ENCODE data around the gene CALHM5. TPM values are rescaled to one million over a fixed set of nuclear protein-coding genes. Genes with fewer than 3 reads are reported as not detected.

Gene CALHM5
- total and polyA plus RNA-seq, 9 donors = 0.20 to 3.2 (median 0.70) TPM

- H3K36me3 ChIP-seq = no peaks in the 10 kb centered on the region
- no peak overlapping the region for H3K4me3 ChIP-seq
- no peak overlapping the region for H3K27ac ChIP-seq
- 72 to 82% (median 76%) methylated on average over 3 of the region's 3 CpGs for WGBS, 3 donors
- TF ChIP-seq EP300 (IDR thresholded peaks at IDR 0.05) = no peak
- intact Hi-C loops (cut with DNase I) = no loop called here
- DNase-seq = no peak
- no peaks in the 10 kb centered on the region for H3K9me3 ChIP-seq
- no peaks in the 10 kb centered on the region for H3K27me3 ChIP-seq
- no peaks in the 10 kb centered on the region for H3K4me1 ChIP-seq (ENCODE audit: insufficient read depth)
These were observed 38.7 kb upstream of the CALHM5 start for GRCh38 chr6:116472706-116473105.

GRCh38 chr6:116475141-116475540 is 36.3 kb upstream of the CALHM5 start:
- WGBS, 3 donors = 61 to 69% (median 63%) methylated on average over 1 of the region's 1 CpG
- no peaks in the 10 kb centered on the region for H3K9me3 ChIP-seq
- DNase-seq = no peak
- TF ChIP-seq POLR2A (IDR thresholded peaks at IDR 0.05) (no peak), EP300 (IDR thresholded peaks at IDR 0.05) (no peak), CTCF (IDR thresholded peaks at IDR 0.05) (no peak)
- no peaks in the 10 kb centered on the region for H3K27me3 ChIP-seq
- no peak overlapping the region for H3K4me3 ChIP-seq
- H3K27ac ChIP-seq = no peak overlapping the region
- H3K36me3 ChIP-seq = no peaks in the 10 kb centered on the region
- intact Hi-C loops (cut with DNase I) = no loop called here
- no peaks in the 10 kb centered on the region for H3K4me1 ChIP-seq (ENCODE audit: insufficient read depth)

- no peak overlapping the region for H3K4me3 ChIP-seq
- WGBS, 3 donors = 84 to 91% (median 87%) methylated on average over 5 of the region's 5 CpGs
- no peaks in the 10 kb centered on the region for H3K4me1 ChIP-seq (ENCODE audit: insufficient read depth)
- no peak for DNase-seq
- intact Hi-C loops (cut with DNase I) = no loop called here
- TF ChIP-seq POLR2A (IDR thresholded peaks at IDR 0.05) (no peak), CTCF (IDR thresholded peaks at IDR 0.05) (no peak), EP300 (IDR thresholded peaks at IDR 0.05) (no peak)
- H3K27ac ChIP-seq = no peak overlapping the region
- H3K27me3 ChIP-seq = no peaks in the 10 kb centered on the region
- H3K9me3 ChIP-seq = no peaks in the 10 kb centered on the region
- H3K36me3 ChIP-seq = no peaks in the 10 kb centered on the region
These were observed 35.3 kb upstream of the CALHM5 start for GRCh38 chr6:116476002-116476678.

GRCh38 chr6:116482780-116483179 is 28.7 kb upstream of the CALHM5 start:
- no peaks in the 10 kb centered on the region for H3K4me1 ChIP-seq (ENCODE audit: insufficient read depth)
- H3K27ac ChIP-seq = no peak overlapping the region
- intact Hi-C loops (cut with DNase I) = no loop called here
- no peak for DNase-seq
- no peak overlapping the region for H3K4me3 ChIP-seq
- H3K27me3 ChIP-seq = no peaks in the 10 kb centered on the region
- no peaks in the 10 kb centered on the region for H3K36me3 ChIP-seq
- WGBS, 3 donors = 56 to 81% (median 61%) methylated on average over 1 of the region's 1 CpG
- TF ChIP-seq CTCF (IDR thresholded peaks at IDR 0.05) = no peak
- no peak for TF ChIP-seq POLR2A (IDR thresholded peaks at IDR 0.05)
- no peak for TF ChIP-seq EP300 (IDR thresholded peaks at IDR 0.05)
- H3K9me3 ChIP-seq = no peaks in the 10 kb centered on the region

- no peaks in the 10 kb centered on the region for H3K9me3 ChIP-seq
- H3K27ac ChIP-seq = no peak overlapping the region
- H3K36me3 ChIP-seq = no peaks in the 10 kb centered on the region
- H3K4me1 ChIP-seq (ENCODE audit: insufficient read depth) = no peaks in the 10 kb centered on the region
- TF ChIP-seq POLR2A (IDR thresholded peaks at IDR 0.05) (no peak), EP300 (IDR thresholded peaks at IDR 0.05) (no peak), CTCF (IDR thresholded peaks at IDR 0.05) (no peak)
- DNase-seq = no peak
- 82 to 88% (median 84%) methylated on average over 2 of the region's 2 CpGs for WGBS, 3 donors
- intact Hi-C loops (cut with DNase I) = no loop called here
- no peaks in the 10 kb centered on the region for H3K27me3 ChIP-seq
- H3K4me3 ChIP-seq = no peak overlapping the region
These were observed 27.8 kb upstream of the CALHM5 start for GRCh38 chr6:116483616-116484015.
